Fibroblast of pulmonary artery (primary cell): ENCODE results near the gene SH3RF2.
A peak's percentile ranks its signal among the peaks of the same experiment; 100 is the strongest.
"Not testable (repeated sequence)": the region's sequence is repeated elsewhere in the genome, so short reads cannot be mapped to it uniquely, and the experiment has no call there.

ENCODE experiments used
- DNase-seq: peaks from one replicate; pipeline ENCODE4 v3.0.0-alpha.2; 2010; ENCODE audit warnings: low read depth
- H3K4me3 ChIP-seq: replicated peaks from 2 replicates; pipeline ENCODE4 v1.5.1; 2011; ENCODE audit warnings: low read depth, mild to moderate bottlenecking, control low read depth, low read length, moderate library complexity
- TF ChIP-seq, protein P1 (sequence below): IDR thresholded peaks from 2 replicates; pipeline ENCODE4 v1.5.1; 2011; ENCODE audit warnings: mild to moderate bottlenecking, control low read depth, low read length, inconsistent platforms; ENCODE audit errors: missing control alignments

SH3RF2 gene

GRCh38 chr5:146007989-146008388 lies 71.6 kb downstream of the SH3RF2 start:
- TF ChIP-seq, protein P1, sequence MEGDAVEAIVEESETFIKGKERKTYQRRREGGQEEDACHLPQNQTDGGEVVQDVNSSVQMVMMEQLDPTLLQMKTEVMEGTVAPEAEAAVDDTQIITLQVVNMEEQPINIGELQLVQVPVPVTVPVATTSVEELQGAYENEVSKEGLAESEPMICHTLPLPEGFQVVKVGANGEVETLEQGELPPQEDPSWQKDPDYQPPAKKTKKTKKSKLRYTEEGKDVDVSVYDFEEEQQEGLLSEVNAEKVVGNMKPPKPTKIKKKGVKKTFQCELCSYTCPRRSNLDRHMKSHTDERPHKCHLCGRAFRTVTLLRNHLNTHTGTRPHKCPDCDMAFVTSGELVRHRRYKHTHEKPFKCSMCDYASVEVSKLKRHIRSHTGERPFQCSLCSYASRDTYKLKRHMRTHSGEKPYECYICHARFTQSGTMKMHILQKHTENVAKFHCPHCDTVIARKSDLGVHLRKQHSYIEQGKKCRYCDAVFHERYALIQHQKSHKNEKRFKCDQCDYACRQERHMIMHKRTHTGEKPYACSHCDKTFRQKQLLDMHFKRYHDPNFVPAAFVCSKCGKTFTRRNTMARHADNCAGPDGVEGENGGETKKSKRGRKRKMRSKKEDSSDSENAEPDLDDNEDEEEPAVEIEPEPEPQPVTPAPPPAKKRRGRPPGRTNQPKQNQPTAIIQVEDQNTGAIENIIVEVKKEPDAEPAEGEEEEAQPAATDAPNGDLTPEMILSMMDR = no peak
- no peak for DNase-seq
- no peak overlapping the region for H3K4me3 ChIP-seq

GRCh38 chr5:146009020-146009419 lies 72.6 kb downstream of the SH3RF2 start:
- DNase-seq = no peak
- H3K4me3 ChIP-seq = no peak overlapping the region
- TF ChIP-seq, protein P1 = no peak

- H3K4me3 ChIP-seq, DNase-seq: not testable (repeated sequence)
Observed at GRCh38 chr5:146010447-146010846, 74.1 kb downstream of the SH3RF2 start.

GRCh38 chr5:146013761-146014160 lies 77.4 kb downstream of the SH3RF2 start:
- TF ChIP-seq, protein P1 = no peak
- H3K4me3 ChIP-seq = no peak overlapping the region
- no peak for DNase-seq

DNA sequence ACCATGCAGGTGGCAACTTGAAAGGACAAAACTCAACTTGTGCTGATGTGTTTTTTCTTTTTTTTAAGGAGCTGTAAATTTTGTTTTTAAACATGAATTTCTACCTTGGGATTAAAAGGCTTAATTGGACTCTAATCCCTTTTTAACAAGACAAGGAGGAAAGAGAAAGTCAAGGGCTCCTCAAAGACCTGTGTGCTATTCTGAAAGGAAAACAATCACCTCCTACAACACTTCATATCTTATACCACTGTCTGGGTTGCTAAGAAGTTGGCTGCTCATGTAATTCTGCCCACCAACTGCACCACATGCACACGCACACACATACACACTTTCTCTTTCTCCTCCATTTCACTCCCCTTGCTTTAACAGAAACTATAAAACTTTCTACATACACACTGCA lies 78.6 kb downstream of the SH3RF2 start:
- no peak for DNase-seq
- TF ChIP-seq, protein P1 = no peak
- H3K4me3 ChIP-seq = no peak overlapping the region

- TF ChIP-seq, protein P1 = no peak
- peak; percentile 57 for DNase-seq
- H3K4me3 ChIP-seq = no peak overlapping the region
Observed at GRCh38 chr5:146016764-146017484, 80.5 kb downstream of the SH3RF2 start.

DNA sequence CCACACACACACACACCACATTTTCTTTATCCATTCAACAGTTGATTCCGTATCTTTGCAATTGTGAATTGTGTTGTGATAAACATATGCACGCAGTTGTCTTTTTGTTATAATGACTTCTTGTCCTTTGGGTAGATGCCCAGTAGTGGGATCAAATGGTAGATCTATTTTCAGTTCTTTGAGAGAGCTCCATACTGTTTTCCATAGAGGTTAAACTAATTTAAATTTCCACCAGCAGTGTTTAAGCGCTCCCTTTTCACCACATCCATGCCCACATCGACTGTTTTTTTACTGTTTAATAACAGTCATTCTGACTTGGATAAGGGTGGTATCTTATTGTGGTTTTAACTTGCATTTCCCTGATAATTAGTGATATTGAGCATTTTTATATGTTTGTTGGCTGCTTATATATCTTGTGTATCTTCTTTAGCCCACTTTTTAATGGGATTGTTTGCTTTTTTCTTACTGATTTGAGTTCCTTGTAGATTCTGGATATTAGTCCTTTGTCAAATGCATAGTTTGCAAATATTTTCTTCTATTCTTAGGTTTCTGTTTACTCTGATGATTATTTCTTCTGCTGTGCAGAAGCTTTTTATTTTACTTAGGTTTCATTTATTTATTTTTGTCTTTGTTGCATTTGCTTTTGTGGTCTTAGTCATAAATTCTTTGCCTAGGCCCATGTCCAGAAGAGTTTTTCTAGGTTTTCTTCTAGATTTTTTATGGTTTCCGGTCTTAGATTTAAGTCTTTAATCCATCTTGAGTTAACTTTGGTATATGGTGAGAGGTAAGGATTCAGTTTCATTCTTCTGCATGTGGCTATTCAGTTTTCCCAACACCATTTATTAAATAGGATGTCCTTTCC lies 82.4 kb downstream of the SH3RF2 start:
- no peak overlapping the region for H3K4me3 ChIP-seq
- TF ChIP-seq, protein P1 = no peak
- no peak for DNase-seq
